H1 (cell line): ENCODE measurements around the gene ZMYM4. TPM values are rescaled to one million over a fixed set of nuclear protein-coding genes. Genes with fewer than 3 reads are reported as not detected.

Source experiments
- GTF2F1 ChIP-seq: IDR thresholded peaks from 2 replicates; pipeline ENCODE4 v1.6.1; 2012; ENCODE audit warnings: low read depth, low read length, improper control_type of control experiment, borderline replicate concordance
- JUND ChIP-seq: IDR thresholded peaks from 2 replicates; pipeline ENCODE4 v1.6.1; 2011; ENCODE audit warnings: mild to moderate bottlenecking, improper control_type of control experiment, low read length
- polyA plus RNA-seq, 7 experiments: library from polyadenylated mRNA; depleted of rRNA in 3 of 7; stranded (reverse) in 5 of 7; unstranded in 2 of 7; fragments of >200 nt in 5 of 7; fragments of 200-250 nt in 2 of 7; gene quantifications; 1 replicate in 5 of 7; 2 replicates in 1 of 7; 4 replicates in 1 of 7; pipeline versions ENCODE4 v1.2.1 to v1.2.3, GENCODE V29; 2011 to 2013; ENCODE audit warnings: missing spikeins in 2 of 7, mixed read lengths in 2 of 7
- total RNA-seq: library from RNA; stranded (reverse); fragmentation: NEBNext Ultra II Directional; extraction: Animal tissue kit (Norgen Biotek cat#: 25700); gene quantifications from 2 replicates; pipeline ENCODE4 v1.2.1, GENCODE V29; 2021

ZMYM4 gene
- total and polyA plus RNA-seq, 2 of the 8 experiments (the other 6 are each of a cell fraction or from before 2014, with no cell fraction given) = 16.7 to 81.3 TPM

GRCh38 chr1:35253941-35254340, 14.6 kb upstream of the ZMYM4 start (continued):
- no peak for TF ChIP-seq GTF2F1
- TF ChIP-seq JUND = no peak
- TF ChIP-seq, all 59 proteins: peak for 0
